HL-60/S4 treated with retinoic acid at 250 ng/mL for 4 days and 3 days (cell line): ENCODE results near the gene UTF1.
"Not testable (repeated sequence)": the region's sequence is repeated elsewhere in the genome, so short reads cannot be mapped to it uniquely, and the experiment has no call there.

Source experiments
- in situ Hi-C: fragments of 300-500 bp; cut with MboI; formaldehyde crosslinking; loops from 2 replicates; pipeline ENCODE4 v1.7.0; 2022; ENCODE audit warnings: low sequenced_read_pairs

UTF1 gene

DNA sequence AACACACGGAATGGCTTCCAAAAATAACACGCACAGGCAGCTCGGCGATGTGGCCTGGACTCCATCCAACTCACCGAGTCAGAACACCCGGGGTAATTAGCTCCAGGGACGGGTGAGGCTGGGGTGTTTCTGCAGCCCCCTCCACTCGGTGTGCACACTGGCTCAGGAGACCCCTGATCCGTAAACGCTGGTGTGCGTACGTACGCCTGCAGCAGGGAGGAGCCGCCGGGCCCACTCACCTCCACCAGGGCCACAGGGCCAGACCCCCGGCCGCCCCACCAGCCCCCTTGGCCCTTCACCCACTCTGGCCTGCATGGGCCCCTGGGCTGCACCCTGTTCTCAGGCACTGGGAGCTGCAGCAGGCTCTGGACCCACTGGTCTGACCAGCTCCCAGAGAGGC is 22.4 kb upstream of the UTF1 start:
- in situ Hi-C loops = no loop called here

DNA sequence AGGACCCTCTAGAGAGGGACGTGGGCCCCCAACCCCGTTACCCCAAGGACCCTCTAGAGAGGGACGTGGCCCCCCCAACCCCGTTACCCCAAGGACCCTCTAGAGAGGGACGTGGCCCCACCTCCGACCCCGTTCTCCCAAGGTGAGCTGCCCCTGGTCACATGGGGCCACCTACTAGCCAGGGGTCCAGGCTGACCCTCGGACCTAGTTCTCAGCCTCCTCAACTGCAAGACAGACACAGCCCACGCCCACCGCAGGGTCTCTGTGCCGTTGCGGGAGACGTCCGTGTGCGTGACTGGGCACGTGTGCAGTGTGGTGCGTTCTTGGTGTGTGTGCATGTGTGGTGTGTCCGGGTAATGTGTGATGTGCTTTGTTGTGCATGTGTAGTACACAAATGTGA is 21.6 kb upstream of the UTF1 start:
- in situ Hi-C loops = no loop called here

DNA sequence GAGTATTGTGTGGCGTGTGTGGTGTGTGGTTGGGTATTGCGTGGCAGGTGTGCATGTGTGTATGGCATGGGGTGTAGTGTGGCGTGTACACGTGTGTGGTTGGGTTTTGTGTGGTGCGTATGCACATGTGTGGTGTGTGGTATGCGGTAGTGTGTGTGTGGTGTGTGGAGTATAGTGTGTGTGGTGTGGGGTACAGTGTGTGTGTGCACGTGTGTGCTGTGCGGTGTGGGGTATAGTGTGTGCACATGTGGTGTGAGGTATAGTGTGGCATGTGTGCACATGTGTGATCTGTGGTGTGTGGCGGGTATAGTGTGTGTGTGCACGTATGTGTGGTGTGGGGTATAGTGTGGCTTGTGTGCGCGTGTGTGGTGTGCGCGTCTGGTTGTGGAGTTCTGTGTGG is 20.9 kb upstream of the UTF1 start:
- in situ Hi-C loops = no loop called here

DNA sequence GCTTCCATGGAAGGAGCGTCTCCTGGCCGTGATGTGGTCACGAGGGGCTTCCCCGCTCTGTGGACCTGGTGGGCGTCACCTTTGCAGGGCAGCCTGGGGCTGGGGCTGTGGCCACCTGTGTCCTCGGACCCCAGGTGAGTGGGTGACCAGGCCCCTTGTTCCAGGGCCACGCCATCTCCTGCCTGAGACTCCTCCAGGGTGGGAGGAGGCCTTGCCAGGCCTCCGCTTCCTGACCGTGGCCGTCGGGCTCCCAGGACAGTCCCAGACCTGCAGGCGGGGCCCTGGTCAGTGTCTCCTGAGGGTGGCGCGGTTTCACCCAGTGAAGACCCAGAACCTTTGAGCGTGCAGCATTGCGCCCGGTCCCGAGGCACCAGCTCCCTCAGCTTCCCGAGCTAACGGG is 20.4 kb upstream of the UTF1 start:
- in situ Hi-C loops = no loop called here

DNA sequence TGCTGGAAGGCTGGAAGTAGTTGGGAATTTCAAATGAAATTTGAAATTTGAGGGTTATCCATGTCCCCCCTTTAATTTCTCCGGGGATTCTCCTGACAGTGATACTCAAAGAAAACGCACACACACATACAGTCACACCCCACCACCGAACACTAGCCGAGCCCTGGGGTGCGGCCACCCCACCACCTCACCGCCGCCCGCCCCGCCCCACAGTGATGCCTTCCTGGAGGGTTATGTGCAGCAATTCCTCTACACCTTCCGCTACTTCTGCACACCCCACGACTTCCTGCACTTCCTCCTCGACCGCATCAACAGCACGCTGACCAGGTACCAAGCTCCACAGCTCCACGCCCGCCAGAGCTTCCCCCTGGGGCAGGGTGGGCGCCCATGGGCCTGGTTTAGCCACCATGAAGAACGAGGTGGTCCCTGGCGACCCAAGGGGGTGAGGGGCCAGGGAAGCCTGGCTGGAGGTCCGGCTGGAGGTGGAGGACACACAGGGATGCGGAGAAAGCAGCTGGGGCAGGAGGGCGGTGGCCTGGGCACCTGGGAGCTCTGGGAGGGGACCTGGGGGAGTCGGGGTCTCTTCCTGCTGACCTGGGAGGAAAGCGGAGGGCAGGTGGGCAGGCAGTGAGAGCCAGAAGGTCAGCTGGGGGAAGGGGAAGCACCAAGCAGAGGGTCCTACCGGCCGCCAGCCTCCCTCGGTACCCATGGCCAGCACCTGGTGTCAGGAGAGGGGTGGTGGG is 19.4 kb upstream of the UTF1 start:
- in situ Hi-C loops = no loop called here

DNA sequence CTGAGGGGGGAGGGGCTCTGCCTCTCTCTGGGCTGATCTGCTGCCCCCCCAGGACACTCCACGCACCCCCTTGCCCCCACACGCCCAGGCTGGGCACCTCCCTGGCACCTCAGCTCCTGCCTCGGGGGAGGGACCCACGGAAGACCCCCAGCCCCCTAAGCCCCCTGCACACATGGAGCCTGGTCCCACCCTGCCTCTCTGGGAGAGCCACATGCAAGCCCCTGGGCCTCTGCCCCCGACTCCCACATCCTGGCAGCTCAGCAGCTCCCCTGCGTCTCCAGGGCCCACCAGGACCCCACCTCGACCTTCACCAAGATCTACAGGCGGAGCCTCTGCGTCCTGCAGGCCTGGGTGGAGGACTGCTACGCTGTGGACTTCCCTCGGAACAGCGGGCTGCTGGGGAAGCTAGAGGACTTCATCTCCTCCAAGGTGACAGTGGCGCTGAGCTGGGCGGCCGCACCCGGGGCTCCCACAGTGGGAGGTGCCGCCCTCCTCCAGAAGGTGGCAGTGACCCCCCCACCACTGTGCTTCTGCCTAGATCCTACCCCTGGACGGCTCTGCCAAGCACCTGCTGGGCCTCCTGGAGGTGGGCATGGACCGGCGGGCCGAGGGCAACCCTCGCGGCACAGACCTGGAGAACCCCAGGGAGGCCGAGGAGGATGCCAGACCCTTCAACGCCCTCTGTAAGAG is 18.7 kb upstream of the UTF1 start:
- in situ Hi-C loops = no loop called here

DNA sequence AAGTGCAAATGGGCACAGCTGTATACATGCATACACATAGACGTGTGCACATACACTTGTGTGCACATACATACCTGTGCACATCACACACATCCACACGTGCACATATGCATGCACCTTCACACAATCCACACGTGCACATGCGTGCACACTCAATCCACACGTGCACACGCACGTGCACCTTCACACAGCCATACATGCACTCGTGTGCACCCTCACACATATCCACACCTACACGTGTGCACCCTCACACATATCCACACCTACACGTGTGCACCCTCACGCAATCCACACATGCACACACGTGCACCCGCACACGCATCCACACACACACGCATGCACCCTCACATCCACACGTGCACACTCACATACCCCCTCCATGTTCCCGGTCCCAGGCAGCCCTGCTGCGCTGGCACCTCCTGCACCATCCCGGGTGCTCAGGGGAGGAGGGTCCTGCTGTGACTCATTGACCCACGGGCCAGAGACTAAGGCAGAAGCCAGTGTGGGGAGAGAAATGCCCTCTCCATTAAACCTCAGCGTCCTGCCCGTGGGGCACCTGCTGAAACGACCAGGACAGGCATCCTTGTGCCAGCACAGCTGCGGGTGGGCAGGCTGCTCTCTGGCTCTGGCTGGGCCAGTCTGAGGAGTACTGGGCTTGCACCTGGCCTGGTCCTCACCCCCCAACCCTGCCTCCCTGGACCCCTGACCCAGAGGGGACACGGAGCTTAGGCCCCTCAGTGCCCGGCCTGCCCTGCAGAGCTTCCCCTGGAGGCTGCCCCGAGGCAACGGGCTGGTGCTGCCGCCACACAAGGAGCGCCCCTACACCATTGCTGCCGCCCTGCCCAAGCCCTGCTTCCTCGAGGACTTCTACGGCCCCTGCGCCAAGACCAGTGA is 17.8 kb upstream of the UTF1 start:
- in situ Hi-C loops = no loop called here

DNA sequence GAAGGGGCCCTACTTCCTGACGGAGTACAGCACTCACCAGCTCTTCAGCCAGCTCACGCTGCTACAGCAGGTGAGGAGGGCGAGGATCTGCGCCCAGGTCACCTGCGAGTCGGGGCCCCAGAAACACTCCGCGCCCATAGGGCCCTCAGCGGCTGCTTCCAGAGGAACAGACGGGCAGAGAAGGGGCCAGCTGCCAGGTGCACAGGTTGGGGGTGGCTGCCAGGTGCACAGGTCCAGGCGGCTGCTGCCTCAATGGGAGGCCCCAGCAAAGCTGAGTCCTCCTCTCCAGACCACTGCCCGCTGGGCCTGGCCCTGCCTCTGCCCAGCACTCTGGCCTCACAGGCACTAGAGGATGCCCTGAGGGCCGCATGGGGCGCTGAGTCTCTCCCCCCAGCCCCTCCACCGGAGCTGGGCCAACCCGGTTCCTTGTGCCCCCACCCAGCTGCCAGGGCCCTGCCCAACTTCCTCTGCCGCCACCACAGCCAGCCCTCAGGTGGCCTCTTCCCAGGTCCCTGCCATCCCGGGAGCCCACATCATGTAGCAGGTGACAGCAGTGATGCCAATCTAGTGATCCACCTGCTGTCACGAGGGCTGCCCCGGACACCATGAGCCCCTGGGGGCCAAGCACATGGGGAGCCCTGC is 17.0 kb upstream of the UTF1 start:
- in situ Hi-C loops = no loop called here

DNA sequence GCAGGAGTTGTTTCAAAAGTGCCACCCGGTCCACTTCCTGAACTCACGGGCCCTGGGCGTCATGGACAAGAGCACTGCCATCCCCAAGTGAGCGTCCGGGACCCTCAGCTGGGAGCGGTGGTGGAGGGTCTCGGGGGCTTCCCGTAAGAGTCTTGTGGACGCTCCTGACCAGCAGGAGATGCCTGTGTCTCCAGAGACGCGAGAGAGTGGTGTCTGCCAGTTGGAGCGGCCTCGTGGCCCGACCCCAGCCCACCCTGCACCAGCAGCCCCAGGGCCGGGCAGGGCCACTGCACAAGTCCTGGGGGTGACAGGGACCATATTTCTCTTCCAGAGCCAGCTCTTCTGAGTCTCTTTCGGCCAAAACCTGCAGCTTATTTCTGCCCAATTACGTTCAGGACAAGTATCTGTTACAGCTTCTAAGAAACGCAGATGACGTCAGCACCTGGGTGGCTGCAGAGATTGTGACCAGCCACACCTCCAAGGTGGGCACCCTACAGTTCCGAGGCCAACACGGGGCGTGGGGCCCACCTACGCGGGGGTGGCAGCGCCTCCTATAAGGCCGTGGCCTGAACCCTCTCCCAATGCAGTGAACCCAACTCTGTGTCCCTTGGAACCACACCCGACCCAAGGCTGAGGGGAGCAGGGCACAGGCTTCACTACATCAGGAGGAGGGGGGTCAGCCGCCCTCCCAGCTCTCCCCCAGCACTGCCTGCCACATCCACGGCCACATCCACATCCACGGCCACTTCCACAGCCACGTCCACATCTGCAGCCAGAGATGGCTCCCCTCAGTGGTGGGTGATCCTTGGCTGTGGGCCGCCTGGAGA is 16.2 kb upstream of the UTF1 start:
- in situ Hi-C loops = no loop called here

DNA sequence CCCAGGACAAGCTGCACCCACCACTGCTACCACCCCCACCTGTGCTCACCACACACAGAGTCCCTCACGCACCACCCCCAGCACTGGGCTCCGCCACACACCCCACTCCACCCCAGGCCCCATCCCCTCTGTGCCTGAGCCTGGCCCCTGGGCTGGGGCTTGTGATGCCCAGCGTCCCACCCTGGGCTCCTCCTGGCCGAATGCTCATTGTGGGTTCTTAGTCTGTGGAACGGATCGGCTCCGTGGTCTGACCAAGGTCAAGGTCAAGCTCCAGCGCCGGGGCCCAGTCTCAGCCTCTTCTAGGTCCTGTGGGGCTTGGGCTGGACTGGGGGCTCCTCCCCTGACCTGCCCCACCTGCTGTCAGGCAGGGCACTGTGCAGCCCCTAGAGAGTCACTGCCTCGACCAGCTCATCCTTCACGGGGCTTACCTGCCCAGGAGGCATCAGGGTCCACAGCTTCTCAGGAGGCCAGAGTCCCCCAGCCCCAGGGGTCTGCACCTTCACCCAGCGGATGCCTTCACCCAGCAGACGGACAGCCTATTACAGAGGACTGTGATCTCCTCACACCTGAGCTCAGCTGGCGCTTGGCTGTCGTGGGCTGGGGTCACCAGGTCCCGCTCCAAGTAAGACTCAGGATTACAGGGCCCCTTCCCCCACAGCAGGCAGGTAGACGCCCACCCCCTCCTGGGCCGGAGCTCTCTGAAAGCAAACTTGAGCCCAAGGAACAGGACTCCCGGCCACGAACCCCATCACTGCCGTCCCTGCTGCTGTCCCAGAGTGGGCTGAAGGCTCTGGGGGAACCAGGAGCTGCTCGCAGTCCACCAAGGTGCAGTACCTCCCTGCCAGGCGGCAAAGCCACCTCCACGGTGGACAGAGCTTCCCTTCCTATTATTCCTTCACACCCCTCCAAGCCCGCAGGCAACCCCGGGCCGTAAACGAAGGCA is 15.3 kb upstream of the UTF1 start:
- in situ Hi-C loops = no loop called here

DNA sequence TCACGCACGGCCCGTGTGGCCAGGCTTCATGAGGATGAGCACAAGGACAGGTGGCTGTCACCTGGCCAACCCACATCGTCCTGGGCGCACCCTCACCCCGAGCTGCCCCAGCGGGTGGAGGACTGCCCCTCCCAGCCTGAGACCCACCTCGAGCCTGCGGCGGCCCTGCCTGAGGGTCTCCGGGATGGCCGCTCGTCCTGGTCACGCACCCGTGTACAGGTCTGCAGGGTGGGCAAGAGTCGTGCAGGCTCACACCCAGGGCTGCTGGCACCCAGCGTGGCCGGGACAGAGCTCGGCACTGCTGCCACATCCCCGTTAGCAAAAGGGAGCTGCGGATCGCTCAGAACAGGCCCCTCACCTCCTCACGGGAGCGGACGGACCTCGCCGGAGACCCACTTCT is 14.4 kb upstream of the UTF1 start:
- in situ Hi-C loops = no loop called here

DNA sequence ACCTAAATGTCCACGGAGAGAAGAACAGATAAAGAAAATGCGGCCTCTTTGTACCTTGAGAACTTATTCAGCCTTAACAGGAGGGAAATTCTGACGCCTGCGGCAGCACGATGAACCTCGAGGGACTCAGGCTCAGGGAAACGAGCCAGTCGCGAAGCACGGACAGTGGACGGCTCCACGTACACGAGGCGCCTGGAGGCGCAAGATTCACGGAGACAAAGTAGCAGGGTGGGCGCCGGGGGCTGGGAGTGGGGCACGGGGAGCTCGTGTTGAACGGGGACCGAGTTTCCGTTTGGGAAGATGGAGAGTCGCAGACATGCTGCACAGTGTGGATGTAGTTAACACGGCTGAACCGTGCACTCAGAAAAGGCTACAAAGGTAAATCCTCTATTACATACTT is 13.2 kb upstream of the UTF1 start:
- in situ Hi-C loops = no loop called here

DNA sequence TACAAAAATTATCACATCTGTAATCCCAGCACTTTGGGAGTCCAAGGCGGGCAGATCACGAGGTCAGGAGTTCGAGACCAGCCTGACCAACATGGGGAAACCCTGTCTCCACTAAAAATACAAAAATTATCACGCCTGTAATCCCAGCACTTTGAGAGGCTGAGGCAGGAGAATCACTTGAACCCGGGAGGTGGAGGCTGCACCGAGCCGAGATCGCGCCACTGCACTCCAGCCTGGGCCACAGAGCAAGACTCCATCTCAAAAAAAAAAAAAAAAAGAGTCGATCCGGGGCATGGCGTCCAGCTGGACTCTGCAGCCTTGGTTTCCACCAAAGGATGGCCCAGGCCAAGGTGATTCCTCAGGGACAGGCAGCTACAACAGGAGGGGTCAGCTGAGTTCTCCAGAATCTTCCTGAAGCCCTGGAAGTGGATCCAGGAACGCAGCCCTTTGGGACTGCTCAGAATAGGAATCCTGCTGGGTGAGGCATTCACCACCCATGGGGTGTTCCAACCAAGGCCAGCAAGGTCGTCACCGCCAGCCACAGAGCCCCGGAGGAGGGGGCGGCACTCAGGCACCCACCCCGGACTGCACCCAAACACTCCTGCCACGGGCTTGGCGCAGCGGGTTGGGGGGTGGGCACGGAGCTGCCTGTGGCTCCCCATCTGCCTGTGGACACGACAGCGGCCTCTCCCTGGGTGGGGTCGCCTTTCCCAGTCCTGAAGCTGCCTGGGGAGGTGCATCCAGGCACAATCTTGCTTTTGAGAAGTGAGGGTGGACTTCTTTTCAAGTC is 12.0 kb upstream of the UTF1 start:
- in situ Hi-C loops = no loop called here

DNA sequence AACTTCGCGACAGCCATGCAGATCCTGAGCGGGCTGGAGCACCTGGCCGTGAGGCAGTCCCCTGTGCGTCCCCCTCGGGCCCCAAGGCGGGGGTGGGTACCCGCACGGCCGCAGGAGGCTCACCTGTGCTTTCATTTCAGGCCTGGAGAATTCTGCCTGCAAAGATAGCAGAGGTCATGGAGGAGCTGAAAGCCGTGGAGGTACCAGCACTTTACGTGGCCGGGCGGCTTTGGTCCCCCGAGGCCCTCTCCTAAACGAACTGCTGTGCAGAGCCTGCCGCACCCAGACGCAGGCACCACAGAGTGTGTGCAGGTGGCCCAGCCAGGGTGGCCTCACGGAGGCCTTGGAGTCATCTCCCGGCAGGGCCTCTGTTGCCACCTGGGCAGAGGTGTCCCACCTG is 11.1 kb upstream of the UTF1 start:
- in situ Hi-C loops = no loop called here

DNA sequence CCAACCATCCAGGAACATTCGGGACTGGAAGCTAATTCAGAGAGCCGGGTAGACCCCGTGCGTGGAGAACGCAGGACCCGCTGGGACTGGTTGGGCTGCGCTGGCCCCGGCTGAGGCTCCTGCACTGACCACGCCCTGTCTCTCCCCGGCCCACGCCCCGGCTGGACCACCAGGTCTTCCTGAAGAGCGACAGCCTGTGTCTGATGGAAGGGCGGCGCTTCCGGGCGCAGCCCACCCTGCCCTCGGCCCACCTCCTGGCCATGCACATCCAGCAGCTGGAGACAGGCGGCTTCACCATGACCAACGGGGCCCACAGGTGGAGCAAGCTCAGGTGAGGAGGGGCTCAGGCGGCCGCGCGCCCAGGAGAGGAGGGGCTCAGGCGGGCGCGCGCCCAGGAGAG is 10.2 kb upstream of the UTF1 start:
- in situ Hi-C loops = no loop called here

DNA sequence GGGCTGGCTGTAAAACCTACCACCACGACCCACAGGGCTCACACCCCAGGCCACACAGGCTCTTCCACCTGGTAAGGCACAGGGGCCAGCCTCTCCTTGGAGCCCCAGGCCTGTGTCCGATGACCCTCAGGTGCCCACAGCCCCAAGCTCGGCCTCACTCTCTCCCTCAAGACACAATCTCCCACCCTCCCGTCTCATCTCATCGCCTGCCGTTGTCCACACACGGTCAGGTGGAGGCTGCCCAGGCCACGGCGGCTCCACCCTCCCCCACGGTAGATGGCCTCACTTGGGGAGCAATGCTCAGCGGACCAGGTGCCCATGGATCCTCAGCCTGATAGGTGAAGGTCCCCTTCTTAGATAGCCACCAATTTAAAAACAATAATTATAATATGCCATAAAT is 8.7 kb upstream of the UTF1 start:
- in situ Hi-C loops = no loop called here

DNA sequence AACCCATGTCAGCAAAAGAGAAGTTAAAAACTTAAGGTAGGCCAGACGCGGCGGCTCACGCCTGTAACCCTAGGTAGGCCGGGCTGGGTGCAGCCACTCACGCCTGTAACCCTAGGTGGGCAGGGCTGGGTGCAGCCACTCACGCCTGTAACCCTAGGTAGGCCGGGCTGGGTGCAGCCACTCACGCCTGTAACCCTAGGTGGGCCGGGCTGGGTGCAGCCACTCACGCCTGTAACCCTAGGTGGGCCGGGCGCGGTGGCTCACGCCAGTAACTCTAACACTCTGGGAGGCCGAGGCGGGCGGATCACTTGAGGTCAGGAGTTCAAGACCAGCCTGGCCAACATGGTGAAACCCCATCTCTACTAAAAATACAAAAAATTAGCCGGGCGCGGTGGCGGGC is 8.3 kb upstream of the UTF1 start:
- in situ Hi-C loops = not testable (repeated sequence)

DNA sequence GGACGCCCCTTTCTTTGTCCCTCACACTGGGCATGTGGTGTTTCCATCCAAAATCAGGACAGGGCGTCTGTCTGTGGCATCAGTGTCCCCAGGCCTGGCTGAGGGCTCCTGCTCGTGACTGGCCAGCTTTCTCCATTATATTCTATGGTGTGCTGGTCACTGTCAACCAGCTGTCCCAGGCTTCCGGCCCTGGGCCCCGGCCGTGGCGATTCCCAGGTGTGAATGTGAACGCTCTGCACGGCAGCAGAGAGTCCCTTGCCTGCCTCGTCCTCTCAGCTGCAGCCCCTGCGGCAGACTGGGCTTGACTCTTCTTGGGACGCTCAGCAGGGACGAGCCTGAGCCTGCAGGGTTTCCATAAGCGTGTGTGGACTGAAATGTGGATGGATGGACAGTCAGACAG is 5.9 kb upstream of the UTF1 start:
- in situ Hi-C loops = no loop called here
